WTC11 (cell line): ENCODE results near the gene NLRP3.

ENCODE experiments used
- FOXP1 ChIP-seq: sonication (generic); formaldehyde crosslinking; IDR thresholded peaks from 2 replicates; pipeline ENCODE4 v1.8.0; 2022; ENCODE audit warnings: missing genetic modification reagents, mild to moderate bottlenecking, moderate library complexity, borderline replicate concordance
- FOXP4 ChIP-seq: sonication (generic); formaldehyde crosslinking; IDR thresholded peaks from 2 replicates; pipeline ENCODE4 v1.8.0; 2022; ENCODE audit warnings: mild to moderate bottlenecking, missing genetic modification reagents

DNA sequence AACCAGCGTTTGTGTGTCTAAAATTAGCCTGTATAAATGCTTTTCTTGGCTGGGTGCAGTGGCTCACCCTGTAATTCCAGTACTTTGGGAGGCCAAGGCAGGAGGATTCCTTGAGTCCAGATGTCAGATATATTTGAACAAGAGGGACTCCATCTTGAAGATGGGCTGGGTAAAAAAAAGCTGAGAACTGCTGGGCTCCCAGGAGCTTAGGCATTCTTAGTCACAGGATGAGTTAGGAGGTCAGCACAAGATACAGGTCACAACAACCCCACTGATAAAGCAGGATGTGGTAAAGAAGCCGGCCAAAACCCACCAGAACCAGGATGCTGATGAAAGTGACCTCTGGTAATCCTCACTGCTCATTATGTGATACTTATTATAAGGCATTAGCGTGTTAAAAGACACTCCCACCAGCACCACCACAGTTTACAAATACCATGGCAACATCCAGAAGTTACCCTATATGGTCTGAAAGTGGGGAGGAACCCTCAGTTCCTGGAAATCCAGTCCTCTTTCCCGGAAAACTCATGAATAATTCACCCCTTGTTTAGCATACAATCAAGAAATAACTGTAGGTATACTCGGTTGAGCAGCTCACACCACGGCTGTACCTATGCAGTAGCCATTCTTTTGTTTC lies 48.1 kb upstream of the NLRP3 start:
- TF ChIP-seq FOXP4 (CRISPR knock-in tag) (no peak), FOXP1 (CRISPR knock-in tag) (no peak)
